Measurements from ENCODE around the gene SAMHD1.
A peak's percentile ranks its signal among the peaks of the same experiment; 100 is the strongest.

GRCh38 chr20:36951198-36951978, at the start of gene SAMHD1:
- TF ChIP-seq CTCF (CRISPR knock-in tag; IDR thresholded peaks at IDR 0.05) = peak; percentile 26; the same call in 1 of the 2 replicates
- TF ChIP-seq HNRNPLL (IDR thresholded peaks at IDR 0.05; ENCODE audit: low read depth, low read length, poor library complexity, severe bottlenecking) = peak; percentile 75
- no peak for TF ChIP-seq PHB2 (IDR thresholded peaks at IDR 0.05; ENCODE audit: partially characterized antibody)
- no peak for TF ChIP-seq ZBTB1 (CRISPR knock-in tag; IDR thresholded peaks at IDR 0.05; ENCODE audit: borderline replicate concordance)
- peak; percentile 71; the same call in 1 of the 2 replicates for TF ChIP-seq ZNF274 (CRISPR knock-in tag; IDR thresholded peaks at IDR 0.05)
- TF ChIP-seq ZNF800 (CRISPR knock-in tag; IDR thresholded peaks at IDR 0.05) = 0 out of 2 replicates have a peak, but pooled peaks have one; percentile 17
- no peak for TF ChIP-seq ZNF282 (IDR thresholded peaks at IDR 0.05; ENCODE audit: partially characterized antibody)
- TF ChIP-seq NAIF1 (CRISPR knock-in tag; IDR thresholded peaks at IDR 0.05; ENCODE audit: borderline replicate concordance) = no peak
- peak; percentile 99 for TF ChIP-seq BCL3 (CRISPR knock-in tag; IDR thresholded peaks at IDR 0.05)
- no peak; the same call in 1 of the 2 replicates for TF ChIP-seq ZNF589 (CRISPR knock-in tag; conservative IDR thresholded peaks at IDR 0.05)
